HCT116 (cell line): ENCODE measurements around the gene SCAANT1. TPM values are rescaled to one million over a fixed set of nuclear protein-coding genes. Genes with fewer than 3 reads are reported as not detected.

Source experiments
- ATAC-seq: fragments of 200-7000 bp; cut with Tn5 transposase; 2 replicates; pipeline ENCODE4 v1.9.1; 2020; ENCODE audit warnings: mild to moderate bottlenecking, moderate library complexity
- BruUV-seq: library from RNA; stranded (reverse); fragments of 400-500 nt; replicated peaks from 2 replicates; lab custom pipeline; 2021; lab: Mats Ljungman, UMichigan
- CTCF ChIA-PET: fragments of 300-600 bp; sonication (Branson Sonifier 250); formaldehyde crosslinking; loops from one replicate; lab custom pipeline; 2021; ENCODE audit warnings: antibody characterized with exemption; lab: Charles Lee
- POLR2A ChIA-PET: fragments of 300-600, 350-600 bp; sonication (Branson Sonifier 250); formaldehyde crosslinking; loops from one replicate; lab custom pipeline; 2021; ENCODE audit warnings: antibody characterized with exemption; lab: Charles Lee
- RAD21 ChIA-PET, 2 experiments: fragments of 300-600 bp; sonication (Branson Sonifier 250); formaldehyde crosslinking; loops; one replicate each; lab custom pipeline; 2023; ENCODE audit warnings: low total read pairs in 2 of 2; ENCODE audit not compliant: uncharacterized antibody in 2 of 2, unreplicated experiment in 2 of 2, low non-redundant PET in 1 of 2; lab: Charles Lee
- DNase-seq: peaks from one replicate; pipeline ENCODE4 v3.0.0-alpha.2; 2010; ENCODE audit warnings: low read depth, low spot score
- H2AFZ ChIP-seq: fragments of 200-600 bp; shearing (Covaris generic), sonication (generic); 2 replicates; pipeline ENCODE4 v1.6.1; 2017; ENCODE audit warnings: low read depth, mixed run types, mixed read lengths, antibody characterized with exemption, low read length; ENCODE audit not compliant: poor library complexity, severe bottlenecking
- H3K27ac ChIP-seq: 2 replicates; pipeline ENCODE4 v1.5.1; 2012; ENCODE audit warnings: low read depth, low read length
- H3K27me3 ChIP-seq: fragments of 200-600 bp; sonication (generic); 2 replicates; pipeline ENCODE4 v1.6.1; 2016; ENCODE audit warnings: mixed run types, low read length, mixed read lengths; ENCODE audit not compliant: insufficient read depth
- H3K36me3 ChIP-seq, 2 experiments: fragments of 200-500 bp in 1 of 2; fragments of 200-600 bp in 1 of 2; sonication (Bioruptor generic) in 1 of 2; sonication (generic) in 1 of 2; 2 replicates each; pipeline versions ENCODE4 v1.5.1 to v1.6.1; 2014 to 2016; ENCODE audit warnings: low read length in 2 of 2, inconsistent platforms in 1 of 2, mixed read lengths in 1 of 2, mixed run types in 1 of 2; ENCODE audit not compliant: insufficient read depth in 2 of 2, control insufficient read depth in 1 of 2
- H3K4me1 ChIP-seq, 2 experiments: fragments of 200-600 bp in 1 of 2; sonication (generic) in 1 of 2; 2 replicates each; pipeline versions ENCODE4 v1.5.1 to v1.6.1; 2012 to 2017; ENCODE audit warnings: low read length in 2 of 2, inconsistent platforms in 1 of 2, mild to moderate bottlenecking in 1 of 2, mixed read lengths in 1 of 2, mixed run types in 1 of 2, moderate library complexity in 1 of 2; ENCODE audit not compliant: insufficient read depth in 2 of 2, control insufficient read depth in 1 of 2
- H3K4me2 ChIP-seq: fragments of 200-600 bp; sonication (generic); 2 replicates; pipeline ENCODE4 v1.6.1; 2017; ENCODE audit warnings: mixed run types, low read length, mixed read lengths
- H3K4me3 ChIP-seq, 2 experiments: fragments of 200-600 bp in 1 of 2; sonication (generic) in 1 of 2; replicated peaks in 1 of 2; 2 replicates each; pipeline ENCODE4 v1.5.1; 2011 to 2016; ENCODE audit warnings: low read length in 2 of 2, control low read depth in 1 of 2, low read depth in 1 of 2, mild to moderate bottlenecking in 1 of 2, mixed read lengths in 1 of 2, mixed run types in 1 of 2
- H3K79me2 ChIP-seq: fragments of 200-600 bp; sonication (generic); 2 replicates; pipeline ENCODE4 v1.6.1; 2017; ENCODE audit warnings: mild to moderate bottlenecking, mixed run types, low read length, moderate library complexity, mixed read lengths; ENCODE audit not compliant: insufficient read depth
- H3K9ac ChIP-seq: fragments of 200-600 bp; sonication (generic); 2 replicates; pipeline ENCODE4 v1.6.1; 2016; ENCODE audit warnings: low read length, mixed read lengths
- H3K9me2 ChIP-seq: fragments of 200-600 bp; sonication (generic), shearing (Covaris generic); 2 replicates; pipeline ENCODE4 v1.6.1; 2017; ENCODE audit warnings: mixed run types, mild to moderate bottlenecking, moderate library complexity; ENCODE audit not compliant: insufficient read depth
- H3K9me3 ChIP-seq, 2 experiments: fragments of 200-500 bp in 1 of 2; fragments of 200-600 bp in 1 of 2; sonication (Bioruptor generic) in 1 of 2; sonication (generic) in 1 of 2; 2 replicates each; pipeline ENCODE4 v1.6.1; 2014 to 2017; ENCODE audit warnings: low read length in 2 of 2, mixed read lengths in 2 of 2, inconsistent platforms in 1 of 2, low read depth in 1 of 2, mild to moderate bottlenecking in 1 of 2, mixed run types in 1 of 2, moderate library complexity in 1 of 2; ENCODE audit not compliant: control insufficient read depth in 1 of 2, insufficient read depth in 1 of 2
- H4K20me1 ChIP-seq: fragments of 200-600 bp; sonication (generic), shearing (Covaris generic); 2 replicates; pipeline ENCODE4 v1.6.1; 2017; ENCODE audit warnings: mixed run types, mild to moderate bottlenecking, moderate library complexity; ENCODE audit not compliant: insufficient read depth
- CBX3 ChIP-seq: IDR thresholded peaks from 2 replicates; pipeline ENCODE4 v1.6.1; 2012; ENCODE audit warnings: low read depth
- CEBPB ChIP-seq: IDR thresholded peaks from 2 replicates; pipeline ENCODE4 v1.6.1; 2012; ENCODE audit warnings: low read depth
- CTCF ChIP-seq, 3 experiments: fragments of 200-600 bp in 1 of 3; sonication (generic) in 1 of 3; IDR thresholded peaks in 2 of 3; conservative IDR thresholded peaks in 1 of 3; 2 replicates each; pipeline ENCODE4 v1.5.1; 2012 to 2017; ENCODE audit warnings: low read depth in 2 of 3, low read length in 2 of 3, antibody characterized with exemption in 1 of 3, borderline replicate concordance in 1 of 3, control low read depth in 1 of 3, mild to moderate bottlenecking in 1 of 3, mixed read lengths in 1 of 3, mixed run types in 1 of 3, moderate library complexity in 1 of 3; ENCODE audit not compliant: insufficient read depth in 1 of 3
- EGR1 ChIP-seq: IDR thresholded peaks from 2 replicates; pipeline ENCODE4 v1.6.1; 2012; ENCODE audit warnings: low read depth
- ELF1 ChIP-seq: IDR thresholded peaks from 2 replicates; pipeline ENCODE4 v1.6.1; 2012; ENCODE audit warnings: low read depth, borderline replicate concordance
- EZH2phosphoT487 ChIP-seq: fragments of 200-600 bp; IDR thresholded peaks from 2 replicates; pipeline ENCODE4 v1.6.1; 2018; ENCODE audit warnings: antibody characterized with exemption, borderline replicate concordance
- FOSL1 ChIP-seq: IDR thresholded peaks from 2 replicates; pipeline ENCODE4 v1.6.1; 2012; ENCODE audit warnings: low read depth
- JUND ChIP-seq: IDR thresholded peaks from 2 replicates; pipeline ENCODE4 v1.6.1; 2012
- MAX ChIP-seq: IDR thresholded peaks from 2 replicates; pipeline ENCODE4 v1.6.1; 2012
- POLR2A ChIP-seq: IDR thresholded peaks from 2 replicates; pipeline ENCODE4 v1.7.0; 2011; ENCODE audit warnings: borderline replicate concordance; ENCODE audit not compliant: insufficient read depth, insufficient read length; ENCODE audit errors: extremely low read depth
- RAD21 ChIP-seq: IDR thresholded peaks from 2 replicates; pipeline ENCODE4 v1.6.1; 2012; ENCODE audit warnings: low read depth, mild to moderate bottlenecking
- SIN3A ChIP-seq: IDR thresholded peaks from 2 replicates; pipeline ENCODE4 v1.6.1; 2012; ENCODE audit warnings: low read depth
- SRF ChIP-seq: IDR thresholded peaks from 2 replicates; pipeline ENCODE4 v1.6.1; 2012; ENCODE audit warnings: low read depth
- TCF7L2 ChIP-seq: IDR thresholded peaks from 2 replicates; pipeline ENCODE4 v1.7.0; 2011; ENCODE audit warnings: borderline replicate concordance, inconsistent platforms; ENCODE audit not compliant: insufficient read depth, insufficient read length; ENCODE audit errors: extremely low read depth
- ZBTB33 ChIP-seq: IDR thresholded peaks from 2 replicates; pipeline ENCODE4 v1.6.1; 2011; ENCODE audit warnings: mild to moderate bottlenecking, low read length, moderate library complexity; ENCODE audit not compliant: insufficient replicate concordance; ENCODE audit errors: extremely low read depth
- ZFX ChIP-seq: fragments of 450-650 bp; IDR thresholded peaks from 2 replicates; pipeline ENCODE4 v1.6.1; 2017
- ZNF274 ChIP-seq: fragments of 200-500 bp; sonication (Bioruptor generic); IDR thresholded peaks from 2 replicates; pipeline ENCODE4 v1.6.1; 2014; ENCODE audit warnings: mild to moderate bottlenecking, low read depth, low read length, inconsistent platforms
- intact Hi-C: fragments of 100-400 bp; cut with micrococcal nuclease; formaldehyde crosslinking; loops from 2 replicates; pipeline ENCODE4 v1.10.0; 2022
- total RNA-seq: library from RNA; stranded (reverse); gene quantifications from one replicate; pipeline ENCODE4 v1.2.1, GENCODE V29; 2021; ENCODE audit not compliant: unreplicated experiment

The SCAANT1 gene
- total RNA-seq, 1 experiment from 2014 or later: not detected

GRCh38 chr3:63874769-63875168, 37.4 kb downstream of the SCAANT1 start:
- no peak overlapping the region for H3K27ac ChIP-seq
- ChIA-PET CTCF (no interaction called here), POLR2A (no interaction called here), RAD21 (no interaction called here)
- no peak overlapping the region for H3K4me3 ChIP-seq
- intact Hi-C loops: loop anchor here (5.0 kb wide), 1 partner anchor 33 kb away; no protein-coding TSS in a partner anchor
- no peaks in the 10 kb centered on the region for H3K36me3 ChIP-seq
- no TSS peak for BruUV-seq
- DNase-seq (no peak), ATAC-seq (no peak)
- H3K9me3 ChIP-seq: no peaks in the 10 kb centered on the region
- H3K79me2 ChIP-seq: peaks cover 65% of the 10 kb centered on the region
- H3K4me1 ChIP-seq: peaks cover 13 to 15% of the 10 kb centered on the region in 2 experiments
- H4K20me1 ChIP-seq: peaks cover 5% of the 10 kb centered on the region; the same call in 1 of the 2 replicates
- TF ChIP-seq CBX3 (no peak), CEBPB (no peak), POLR2A (no peak), CTCF (IDR thresholded peaks at IDR 0.05 in 2 of 3, conservative IDR thresholded peaks at IDR 0.05 in 1 of 3; ENCODE audit: borderline replicate concordance in 1 of 3, insufficient read depth in 1 of 3, low read depth in 2 of 3, low read length in 2 of 3) (no peak), SIN3A (no peak), ZNF274 (no peak), TCF7L2 (no peak), MAX (no peak), JUND (no peak), SRF (no peak), ZBTB33 (no peak), RAD21 (no peak), EZH2phosphoT487 (no peak), ELF1 (no peak), FOSL1 (no peak), ZFX (no peak), EGR1 (no peak)
- H2AFZ ChIP-seq: no peak overlapping the region
- no peak overlapping the region for H3K9ac ChIP-seq
- H3K9me2 ChIP-seq: no peaks in the 10 kb centered on the region
- H3K27me3 ChIP-seq: no peaks in the 10 kb centered on the region
- no peak overlapping the region for H3K4me2 ChIP-seq
